Thyroid gland (tissue), 4 donors: ENCODE data around the gene MPPE1.

Experiments used
- CTCF ChIP-seq, 6 experiments: fragments of 200-600 bp in 3 of 6; fragments of 450-650 bp in 3 of 6; sonication (generic) in 3 of 6; IDR thresholded peaks; one replicate each; pipeline ENCODE4 v1.5.1; 2016 to 2019; ENCODE audit warnings: antibody characterized with exemption in 6 of 6, mild to moderate bottlenecking in 2 of 6, inconsistent platforms in 1 of 6, moderate library complexity in 1 of 6
- POLR2A ChIP-seq, 2 donors: fragments of 450-650 bp; IDR thresholded peaks; one replicate each; pipeline ENCODE4 v1.6.1; 2017; ENCODE audit warnings: antibody characterized with exemption in 2 of 2, mild to moderate bottlenecking in 2 of 2, moderate library complexity in 1 of 2

- no peak for TF ChIP-seq POLR2A (IDR thresholded peaks at IDR 0.05)
- no peak for TF ChIP-seq CTCF (IDR thresholded peaks at IDR 0.05)
Observed at GRCh38 chr18:11951390-11951851, 43.3 kb upstream of the MPPE1 start.
